ENCODE data around the gene PPIH.
"Not testable (repeated sequence)": the region's sequence is repeated elsewhere in the genome, so short reads cannot be mapped to it uniquely, and the experiment has no call there.

The PPIH gene

GRCh38 chr1:42657981-42658876, at the start of gene PPIH:
TSS of gene PPIH (plus strand) at chr1:42658423. CDS start at chr1:42658447, 24 bp downstream.
- peak; percentile 93 to 98 (median 97) for DNase-seq
- intact Hi-C loops (cut with DNase I): no loop called here

GRCh38 chr1:42613803-42614131, 44.5 kb upstream of the PPIH start:
- intact Hi-C loops (cut with DNase I): no loop called here
- DNase-seq: no peak

- DNase-seq: no peak
These were observed 39.4 kb upstream of the PPIH start for GRCh38 chr1:42618866-42619265.

GRCh38 chr1:42620307-42620706, 37.9 kb upstream of the PPIH start:
- intact Hi-C loops (cut with DNase I): no loop called here
- DNase-seq: no peak

More at GRCh38 chr1:42618866-42619265, 39.4 kb upstream of the PPIH start:
- intact Hi-C loops (cut with DNase I): no loop called here

GRCh38 chr1:42621180-42621579, 37.0 kb upstream of the PPIH start:
- intact Hi-C loops (cut with DNase I); DNase-seq: not testable (repeated sequence)

- intact Hi-C loops (cut with DNase I); DNase-seq: not testable (repeated sequence)
These were observed 31.0 kb upstream of the PPIH start for GRCh38 chr1:42627205-42627604.

- intact Hi-C loops (cut with DNase I): no loop called here
- no peak for DNase-seq
These were observed 19.1 kb upstream of the PPIH start for GRCh38 chr1:42639116-42639515.

- intact Hi-C loops (cut with DNase I): no loop called here
- no peak for DNase-seq
These were observed 12.2 kb upstream of the PPIH start for GRCh38 chr1:42646056-42646455.

GRCh38 chr1:42657201-42657600, 1.0 kb upstream of the PPIH start:
- intact Hi-C loops (cut with DNase I): no loop called here
- no peak for DNase-seq

- intact Hi-C loops (cut with DNase I): no loop called here
- peak in 1 of 42 donors; percentile 32 for DNase-seq
These were observed 684 bp downstream of the PPIH start for GRCh38 chr1:42658877-42659337.

- DNase-seq: no peak
- intact Hi-C loops (cut with DNase I): no loop called here
These were observed 2.8 kb downstream of the PPIH start for GRCh38 chr1:42660907-42661500.

- intact Hi-C loops (cut with DNase I): no loop called here
- DNase-seq: no peak
These were observed 11.7 kb downstream of the PPIH start for GRCh38 chr1:42669936-42670335.

- DNase-seq: no peak
- intact Hi-C loops (cut with DNase I): no loop called here
These were observed 12.2 kb downstream of the PPIH start for GRCh38 chr1:42670425-42670824.

GRCh38 chr1:42674214-42674613, 16.0 kb downstream of the PPIH start:
- DNase-seq: no peak
- intact Hi-C loops (cut with DNase I): no loop called here

GRCh38 chr1:42674682-42675081, 16.5 kb downstream of the PPIH start:
- intact Hi-C loops (cut with DNase I): no loop called here
- DNase-seq: no peak

- intact Hi-C loops (cut with DNase I): no loop called here
- no peak for DNase-seq
These were observed 17.2 kb downstream of the PPIH start for GRCh38 chr1:42675467-42675866.

GRCh38 chr1:42676534-42677087, 18.4 kb downstream of the PPIH start:
- intact Hi-C loops (cut with DNase I): no loop called here
- DNase-seq: no peak

- peak in 6 of 42 donors; percentile 11 to 33 (median 17) for DNase-seq
- intact Hi-C loops (cut with DNase I): no loop called here
These were observed 21.3 kb downstream of the PPIH start for GRCh38 chr1:42679364-42679983.

GRCh38 chr1:42680055-42680454, 21.8 kb downstream of the PPIH start:
- no peak for DNase-seq
- intact Hi-C loops (cut with DNase I): loop anchor here (5.0 kb wide), 1 partner anchor 87 kb away; the partner anchor contains the start of genes C1orf50 and P3H1
